Upper lobe of left lung (tissue), 4 donors: Measurements from ENCODE around the gene FIP1L1.

Experiments used
- POLR2A ChIP-seq, 4 donors: fragments of 450-650 bp; IDR thresholded peaks; one replicate each; pipeline ENCODE4 v1.5.1; 2016 to 2017; ENCODE audit warnings: antibody characterized with exemption in 4 of 4, mild to moderate bottlenecking in 2 of 4
- POLR2AphosphoS5 ChIP-seq, 2 donors: sonication (generic); formaldehyde crosslinking; IDR thresholded peaks; one replicate each; pipeline ENCODE4 v1.5.1; 2017; ENCODE audit warnings: antibody characterized with exemption in 2 of 2

GRCh38 chr4:53476232-53477037, 99.0 kb downstream of the FIP1L1 start:
- TF ChIP-seq POLR2AphosphoS5 (IDR thresholded peaks at IDR 0.05) (no peak), POLR2A (IDR thresholded peaks at IDR 0.05) (no peak)
